ENCODE data around the gene GASK1A.

GASK1A gene

GRCh38 chr3:43024181-43024885 lies 45.2 kb downstream of the GASK1A start:
- ATAC-seq = no peak
- TF ChIP-seq CSDC2 (CRISPR knock-in tag; IDR thresholded peaks at IDR 0.05) (no peak), ZNF8 (CRISPR knock-in tag; IDR thresholded peaks at IDR 0.05) (no peak), TSHZ2 (CRISPR knock-in tag; IDR thresholded peaks at IDR 0.05) (no peak), ARNTL (CRISPR knock-in tag; IDR thresholded peaks at IDR 0.05; ENCODE audit: borderline replicate concordance, low read depth) (no peak), TCF4 (CRISPR knock-in tag; IDR thresholded peaks at IDR 0.05; ENCODE audit: borderline replicate concordance) (no peak), ZC3H10 (CRISPR knock-in tag; IDR thresholded peaks at IDR 0.05) (no peak), POU6F1 (CRISPR knock-in tag; IDR thresholded peaks at IDR 0.05; ENCODE audit: borderline replicate concordance, low read depth) (no peak), GLIS3 (CRISPR knock-in tag; IDR thresholded peaks at IDR 0.05) (no peak), TOX (CRISPR knock-in tag; IDR thresholded peaks at IDR 0.05; ENCODE audit: borderline replicate concordance) (no peak), RARB (CRISPR knock-in tag; IDR thresholded peaks at IDR 0.05) (no peak), ZFP3 (CRISPR knock-in tag; IDR thresholded peaks at IDR 0.05) (no peak), PPARA (CRISPR knock-in tag; IDR thresholded peaks at IDR 0.05; ENCODE audit: borderline replicate concordance) (no peak), CREB5 (CRISPR knock-in tag; IDR thresholded peaks at IDR 0.05; ENCODE audit: low read depth) (no peak), BACH2 (CRISPR knock-in tag; IDR thresholded peaks at IDR 0.05; ENCODE audit: borderline replicate concordance) (no peak), ZNF565 (CRISPR knock-in tag; conservative IDR thresholded peaks at IDR 0.05; ENCODE audit: low read depth) (no peak)

GRCh38 chr3:43025423-43025822 lies 46.3 kb downstream of the GASK1A start:
- TF ChIP-seq RARB (CRISPR knock-in tag; IDR thresholded peaks at IDR 0.05) (no peak), ZNF565 (CRISPR knock-in tag; conservative IDR thresholded peaks at IDR 0.05; ENCODE audit: low read depth) (no peak), ARNTL (CRISPR knock-in tag; IDR thresholded peaks at IDR 0.05; ENCODE audit: borderline replicate concordance, low read depth) (no peak), ZFP30 (CRISPR knock-in tag; IDR thresholded peaks at IDR 0.05) (no peak), SNAI2 (CRISPR knock-in tag; IDR thresholded peaks at IDR 0.05) (no peak), ZNF70 (CRISPR knock-in tag; IDR thresholded peaks at IDR 0.05) (no peak), ZFP3 (CRISPR knock-in tag; IDR thresholded peaks at IDR 0.05) (no peak), TSHZ2 (CRISPR knock-in tag; IDR thresholded peaks at IDR 0.05) (no peak), ZC3H10 (CRISPR knock-in tag; IDR thresholded peaks at IDR 0.05) (no peak), PATZ1 (CRISPR knock-in tag; IDR thresholded peaks at IDR 0.05; ENCODE audit: borderline replicate concordance) (no peak), ISL1 (CRISPR knock-in tag; IDR thresholded peaks at IDR 0.05) (no peak), BACH2 (CRISPR knock-in tag; IDR thresholded peaks at IDR 0.05; ENCODE audit: borderline replicate concordance) (no peak), CREB5 (CRISPR knock-in tag; IDR thresholded peaks at IDR 0.05; ENCODE audit: low read depth) (no peak), POU6F1 (CRISPR knock-in tag; IDR thresholded peaks at IDR 0.05; ENCODE audit: borderline replicate concordance, low read depth) (no peak), TCF4 (CRISPR knock-in tag; IDR thresholded peaks at IDR 0.05; ENCODE audit: borderline replicate concordance) (no peak), CSDC2 (CRISPR knock-in tag; IDR thresholded peaks at IDR 0.05) (no peak), PPARA (CRISPR knock-in tag; IDR thresholded peaks at IDR 0.05; ENCODE audit: borderline replicate concordance) (no peak), TOX (CRISPR knock-in tag; IDR thresholded peaks at IDR 0.05; ENCODE audit: borderline replicate concordance) (no peak), GLIS3 (CRISPR knock-in tag; IDR thresholded peaks at IDR 0.05) (no peak), OSR1 (CRISPR knock-in tag; IDR thresholded peaks at IDR 0.05) (no peak)
- no peak for ATAC-seq

All from SK-N-SH treated with all-trans-retinoic acid at 6 μM for 48 hours (cell line).